Smooth muscle cell (in vitro differentiated cells): ENCODE data around the gene RALGAPA2. TPM values are rescaled to one million over a fixed set of nuclear protein-coding genes. Genes with fewer than 3 reads are reported as not detected.

Source experiments
- DNase-seq: peaks from one replicate; lab custom pipeline; 2025; ENCODE audit not compliant: unreplicated experiment; lab: John Stamatoyannopoulos, UW
- H2AFZ ChIP-seq: fragments of 200-600 bp; sonication (generic); 2 replicates; pipeline ENCODE4 v1.6.0; 2016; ENCODE audit warnings: antibody characterized with exemption, low read depth, mild to moderate bottlenecking
- H3F3A ChIP-seq: fragments of 200-600 bp; sonication (generic); 2 replicates; pipeline ENCODE4 v1.6.0; 2017; ENCODE audit warnings: antibody characterized with exemption, low read depth
- H3K27ac ChIP-seq: fragments of 200-600 bp; sonication (generic); 2 replicates; pipeline ENCODE4 v1.5.1; 2016; ENCODE audit warnings: low read depth, mild to moderate bottlenecking
- H3K27me3 ChIP-seq: fragments of 200-600 bp; sonication (generic); 2 replicates; pipeline ENCODE4 v1.6.1; 2016; ENCODE audit warnings: low read depth, mild to moderate bottlenecking
- H3K36me3 ChIP-seq: fragments of 200-600 bp; sonication (generic); 2 replicates; pipeline ENCODE4 v1.5.1; 2016; ENCODE audit warnings: low read depth
- H3K4me1 ChIP-seq: fragments of 200-600 bp; sonication (generic); 2 replicates; pipeline ENCODE4 v1.5.1; 2016; ENCODE audit warnings: low read depth
- H3K4me2 ChIP-seq: fragments of 200-600 bp; sonication (generic); 2 replicates; pipeline ENCODE4 v1.6.0; 2016; ENCODE audit warnings: mild to moderate bottlenecking
- H3K4me3 ChIP-seq: fragments of 200-600 bp; sonication (generic); 2 replicates; pipeline ENCODE4 v1.5.1; 2016; ENCODE audit warnings: mild to moderate bottlenecking
- H3K79me2 ChIP-seq: fragments of 200-600 bp; sonication (generic); 2 replicates; pipeline ENCODE4 v1.6.0; 2016; ENCODE audit warnings: low read depth, mild to moderate bottlenecking
- H3K9ac ChIP-seq: fragments of 200-600 bp; sonication (generic); 2 replicates; pipeline ENCODE4 v1.6.0; 2016; ENCODE audit warnings: low read depth
- H3K9me3 ChIP-seq: fragments of 200-600 bp; sonication (generic); replicated peaks from 2 replicates; pipeline ENCODE4 v1.5.1; 2016; ENCODE audit warnings: low read depth
- H4K20me1 ChIP-seq: fragments of 200-600 bp; sonication (generic); 2 replicates; pipeline ENCODE4 v1.6.0; 2016; ENCODE audit warnings: low read depth
- CTCF ChIP-seq: fragments of 200-600 bp; sonication (generic); IDR thresholded peaks from 2 replicates; pipeline ENCODE4 v1.5.1; 2017; ENCODE audit warnings: borderline replicate concordance, mild to moderate bottlenecking, antibody characterized with exemption; ENCODE audit not compliant: insufficient read depth, poor library complexity, severe bottlenecking
- WGBS: methylation state at CpG from one replicate; pipeline ENCODE4 v1.1.7; 2016; ENCODE audit warnings: low lambda C conversion rate; 5-methylcytosine and 5-hydroxymethylcytosine counted together
- polyA plus RNA-seq: library from polyadenylated mRNA; unstranded; fragments of >200 nt; fragmentation: Nextera tagmentation; extraction: Ambion mirVana; gene quantifications from 2 replicates; pipeline ENCODE4 v1.2.1, GENCODE V29; 2016
- total RNA-seq: library from RNA; depleted of rRNA; stranded (reverse); fragments of >200 nt; gene quantifications from 2 replicates; pipeline ENCODE4 v1.2.3, GENCODE V29; 2014

RALGAPA2 gene
- total and polyA plus RNA-seq, 2 experiments from 2014 or later, result 3.5 to 6.2 TPM

- Histone ChIP-seq H3K4me3 (no peak overlapping the region), H3K4me2 (no peak overlapping the region), H3K79me2 (no peaks in the 10 kb centered on the region), H3K9ac (no peak overlapping the region), H3K36me3 (no peaks in the 10 kb centered on the region), H4K20me1 (no peaks in the 10 kb centered on the region), H3K27me3 (no peaks in the 10 kb centered on the region), H3F3A (no peaks in the 10 kb centered on the region), H3K9me3 (no peaks in the 10 kb centered on the region), H3K27ac (no peak overlapping the region), H2AFZ (no peak overlapping the region), H3K4me1 (no peaks in the 10 kb centered on the region)
- DNase-seq, result no peak
- no peak for TF ChIP-seq CTCF
- WGBS, result 95% methylated on average over 1 of the region's 1 CpG
Measured at GRCh38 chr20:20611167-20611566, 101.3 kb downstream of the RALGAPA2 start.

- Histone ChIP-seq H3K27me3 (no peaks in the 10 kb centered on the region), H4K20me1 (no peaks in the 10 kb centered on the region), H3K4me3 (no peak overlapping the region), H3K4me2 (no peak overlapping the region), H3K36me3 (no peaks in the 10 kb centered on the region), H2AFZ (no peak overlapping the region), H3K9me3 (no peaks in the 10 kb centered on the region), H3F3A (no peaks in the 10 kb centered on the region), H3K9ac (no peak overlapping the region), H3K27ac (no peak overlapping the region), H3K4me1 (no peaks in the 10 kb centered on the region), H3K79me2 (no peaks in the 10 kb centered on the region)
- 95% methylated on average over 6 of the region's 6 CpGs for WGBS
- DNase-seq, result no peak
- TF ChIP-seq CTCF, result no peak
Measured at GRCh38 chr20:20609522-20609921, 102.9 kb downstream of the RALGAPA2 start.

GRCh38 chr20:20608641-20609040, 103.8 kb downstream of the RALGAPA2 start:
- no peak overlapping the region for H3K27ac ChIP-seq
- H3K79me2 ChIP-seq, result no peaks in the 10 kb centered on the region
- no peaks in the 10 kb centered on the region for H3F3A ChIP-seq
- H2AFZ ChIP-seq, result no peak overlapping the region
- DNase-seq, result no peak
- no peaks in the 10 kb centered on the region for H3K9me3 ChIP-seq
- no peak overlapping the region for H3K4me2 ChIP-seq
- H4K20me1 ChIP-seq, result no peaks in the 10 kb centered on the region
- H3K9ac ChIP-seq, result no peak overlapping the region
- WGBS, result 93% methylated on average over 4 of the region's 4 CpGs
- no peaks in the 10 kb centered on the region for H3K36me3 ChIP-seq
- no peaks in the 10 kb centered on the region for H3K27me3 ChIP-seq
- H3K4me3 ChIP-seq, result no peak overlapping the region
- H3K4me1 ChIP-seq, result no peaks in the 10 kb centered on the region
- TF ChIP-seq CTCF, result no peak

- no peaks in the 10 kb centered on the region for H3K79me2 ChIP-seq
Measured at GRCh38 chr20:20608041-20608440, 104.4 kb downstream of the RALGAPA2 start.

More at GRCh38 chr20:20608041-20608440, 104.4 kb downstream of the RALGAPA2 start:
- no peaks in the 10 kb centered on the region for H4K20me1 ChIP-seq
- H2AFZ ChIP-seq, result no peak overlapping the region
- no peak for DNase-seq
- H3K9ac ChIP-seq, result no peak overlapping the region
- H3K27ac ChIP-seq, result no peak overlapping the region
- no peak overlapping the region for H3K4me3 ChIP-seq
- H3K4me1 ChIP-seq, result no peaks in the 10 kb centered on the region
- no peaks in the 10 kb centered on the region for H3F3A ChIP-seq
- H3K9me3 ChIP-seq, result no peaks in the 10 kb centered on the region
- 89% methylated on average over 1 of the region's 1 CpG for WGBS
- H3K4me2 ChIP-seq, result no peak overlapping the region
- no peaks in the 10 kb centered on the region for H3K27me3 ChIP-seq
- no peak for TF ChIP-seq CTCF
- H3K36me3 ChIP-seq, result no peaks in the 10 kb centered on the region
